GM23338 (cell line): Measurements from ENCODE around the gene UBE2I. TPM values are rescaled to one million over a fixed set of nuclear protein-coding genes. Genes with fewer than 3 reads are reported as not detected.

Source experiments
- ATAC-seq: fragments of 200-7000 bp; cut with Tn5 transposase; 3 replicates; pipeline ENCODE4 v1.9.1; 2020
- DNase-seq: peaks from one replicate; pipeline ENCODE4 v3.0.0-alpha.2; 2015; ENCODE audit warnings: low spot score
- H2AFZ ChIP-seq: fragments of 200-600 bp; sonication (generic); 2 replicates; pipeline ENCODE4 v1.8.0; 2016; ENCODE audit warnings: antibody characterized with exemption, mild to moderate bottlenecking, moderate library complexity
- H3F3A ChIP-seq: fragments of 200-600 bp; sonication (generic); replicated peaks from 2 replicates; pipeline ENCODE4 v1.8.0; 2017; ENCODE audit warnings: antibody characterized with exemption, mixed run types, low read depth
- H3K27ac ChIP-seq: fragments of 200-600 bp; sonication (generic); 2 replicates; pipeline ENCODE4 v1.6.1; 2016; ENCODE audit warnings: low read depth
- H3K27me3 ChIP-seq: fragments of 200-600 bp; sonication (generic); 2 replicates; pipeline ENCODE4 v1.8.0; 2016; ENCODE audit warnings: mild to moderate bottlenecking, mixed run types, moderate library complexity; ENCODE audit not compliant: insufficient read depth
- H3K36me3 ChIP-seq: fragments of 200-600 bp; sonication (generic); 2 replicates; pipeline ENCODE4 v1.8.0; 2016; ENCODE audit warnings: mild to moderate bottlenecking; ENCODE audit not compliant: insufficient read depth
- H3K4me1 ChIP-seq: fragments of 200-600 bp; sonication (generic); 2 replicates; pipeline ENCODE4 v1.8.0; 2016; ENCODE audit warnings: mild to moderate bottlenecking, moderate library complexity; ENCODE audit not compliant: insufficient read depth
- H3K4me2 ChIP-seq: fragments of 200-600 bp; sonication (generic); 2 replicates; pipeline ENCODE4 v1.7.1; 2017; ENCODE audit warnings: mixed run types
- H3K4me3 ChIP-seq: fragments of 200-600 bp; sonication (generic); 2 replicates; pipeline ENCODE4 v1.6.1; 2016; ENCODE audit warnings: mixed run types
- H3K79me2 ChIP-seq: fragments of 200-600 bp; sonication (generic); replicated peaks from 2 replicates; pipeline ENCODE4 v1.8.0; 2017; ENCODE audit warnings: mild to moderate bottlenecking; ENCODE audit not compliant: insufficient read depth
- H3K9me2 ChIP-seq: fragments of 200-600 bp; sonication (generic); 2 replicates; pipeline ENCODE4 v1.8.0; 2017; ENCODE audit not compliant: insufficient read depth
- H4K20me1 ChIP-seq: fragments of 200-600 bp; sonication (generic); replicated peaks from 2 replicates; pipeline ENCODE4 v1.8.0; 2017; ENCODE audit warnings: mild to moderate bottlenecking; ENCODE audit not compliant: insufficient read depth
- H3K27ac Mint-ChIP-seq: 2 replicates; pipeline ENCODE4 v1.8.0; 2020; ENCODE audit warnings: inconsistent platforms, mild to moderate bottlenecking, moderate library complexity, mixed read lengths
- H3K27me3 Mint-ChIP-seq: 3 replicates; pipeline ENCODE4 v1.8.0; 2022; ENCODE audit warnings: low read depth, mild to moderate bottlenecking, moderate library complexity, mixed read lengths, inconsistent platforms; ENCODE audit not compliant: insufficient read depth, poor library complexity
- H3K36me3 Mint-ChIP-seq: 3 replicates; pipeline ENCODE4 v1.8.0; 2021; ENCODE audit warnings: low read depth, mild to moderate bottlenecking, inconsistent platforms, moderate library complexity, mixed read lengths
- H3K4me1 Mint-ChIP-seq: 3 replicates; pipeline ENCODE4 v1.8.0; 2020; ENCODE audit warnings: mild to moderate bottlenecking, inconsistent platforms, mixed read lengths
- H3K4me3 Mint-ChIP-seq: 3 replicates; pipeline ENCODE4 v1.8.0; 2021; ENCODE audit warnings: moderate library complexity, mild to moderate bottlenecking, inconsistent platforms, mixed read lengths
- H3K9me3 Mint-ChIP-seq: 3 replicates; pipeline ENCODE4 v1.8.0; 2020; ENCODE audit warnings: moderate library complexity, mild to moderate bottlenecking, inconsistent platforms, mixed read lengths
- CREB1 ChIP-seq: fragments of 250-450 bp; sonication (Bioruptor Pico); IDR thresholded peaks from 2 replicates; pipeline ENCODE4 v1.5.0; 2020; ENCODE audit warnings: low read depth, mild to moderate bottlenecking, moderate library complexity
- EZH2 ChIP-seq: fragments of 200-600 bp; sonication (generic); IDR thresholded peaks from one replicate; pipeline ENCODE4 v1.8.0; 2017; ENCODE audit warnings: antibody characterized with exemption, mild to moderate bottlenecking, low read depth; ENCODE audit not compliant: unreplicated experiment
- EZH2phosphoT487 ChIP-seq: fragments of 200-600 bp; sonication (generic); IDR thresholded peaks from one replicate; pipeline ENCODE4 v1.8.1; 2018; ENCODE audit warnings: antibody characterized with exemption; ENCODE audit not compliant: unreplicated experiment
- JUNB ChIP-seq: IDR thresholded peaks from one replicate; pipeline ENCODE4 v1.6.1; 2016; ENCODE audit warnings: antibody characterized with exemption; ENCODE audit not compliant: unreplicated experiment
- NANOG ChIP-seq: IDR thresholded peaks from 2 replicates; pipeline ENCODE4 v1.6.1; 2016; ENCODE audit warnings: antibody characterized with exemption, borderline replicate concordance
- POLR2AphosphoS5 ChIP-seq: IDR thresholded peaks from 2 replicates; pipeline ENCODE4 v1.6.1; 2016; ENCODE audit warnings: antibody characterized with exemption, low read depth
- STAT1 ChIP-seq: IDR thresholded peaks from one replicate; pipeline ENCODE4 v1.6.1; 2016; ENCODE audit warnings: antibody characterized with exemption; ENCODE audit not compliant: unreplicated experiment
- ZNF114 ChIP-seq: fragments of 250-450 bp; sonication (Bioruptor Pico); IDR thresholded peaks from 2 replicates; pipeline ENCODE4 v1.5.0; 2020; ENCODE audit warnings: mild to moderate bottlenecking, moderate library complexity
- ZNF331 ChIP-seq: fragments of 250-450 bp; sonication (Bioruptor Pico); IDR thresholded peaks from 2 replicates; pipeline ENCODE4 v1.5.0; 2020; ENCODE audit warnings: low read depth, mild to moderate bottlenecking, moderate library complexity
- polyA plus RNA-seq: library from polyadenylated mRNA; unstranded; fragments of >200 nt; fragmentation: Nextera tagmentation; extraction: Ambion mirVana; gene quantifications from 2 replicates; pipeline ENCODE4 v1.2.1, GENCODE V29; 2016
- total RNA-seq: library from RNA; depleted of rRNA; stranded (reverse); fragments of >200 nt; shearing (Covaris generic); gene quantifications from 2 replicates; pipeline ENCODE4 v1.2.3, GENCODE V29; 2014
- TF ChIP-seq, protein P1 (sequence below), 2 experiments: fragments of 200-600 bp in 1 of 2; sonication (generic) in 1 of 2; conservative IDR thresholded peaks; 2 replicates each; pipeline versions ENCODE4 v1.5.1 to v1.6.1; 2016 to 2017; ENCODE audit warnings: antibody characterized with exemption in 2 of 2, low read depth in 2 of 2, mild to moderate bottlenecking in 2 of 2, moderate library complexity in 1 of 2
- TF ChIP-seq, protein P2 (sequence below): IDR thresholded peaks from one replicate; pipeline ENCODE4 v1.6.1; 2018; ENCODE audit warnings: antibody characterized with exemption; ENCODE audit not compliant: unreplicated experiment
- TF ChIP-seq, protein P3 (sequence below): IDR thresholded peaks from 2 replicates; pipeline ENCODE4 v1.6.1; 2016; ENCODE audit warnings: antibody characterized with exemption
- TF ChIP-seq, protein P4 (sequence below): fragments of 250-450 bp; sonication (Bioruptor Pico); IDR thresholded peaks from 2 replicates; pipeline ENCODE4 v1.5.0; 2020; ENCODE audit warnings: mild to moderate bottlenecking, moderate library complexity

Gene UBE2I
- total and polyA plus RNA-seq, 2 experiments from 2014 or later, result 116 to 220 TPM

DNA sequence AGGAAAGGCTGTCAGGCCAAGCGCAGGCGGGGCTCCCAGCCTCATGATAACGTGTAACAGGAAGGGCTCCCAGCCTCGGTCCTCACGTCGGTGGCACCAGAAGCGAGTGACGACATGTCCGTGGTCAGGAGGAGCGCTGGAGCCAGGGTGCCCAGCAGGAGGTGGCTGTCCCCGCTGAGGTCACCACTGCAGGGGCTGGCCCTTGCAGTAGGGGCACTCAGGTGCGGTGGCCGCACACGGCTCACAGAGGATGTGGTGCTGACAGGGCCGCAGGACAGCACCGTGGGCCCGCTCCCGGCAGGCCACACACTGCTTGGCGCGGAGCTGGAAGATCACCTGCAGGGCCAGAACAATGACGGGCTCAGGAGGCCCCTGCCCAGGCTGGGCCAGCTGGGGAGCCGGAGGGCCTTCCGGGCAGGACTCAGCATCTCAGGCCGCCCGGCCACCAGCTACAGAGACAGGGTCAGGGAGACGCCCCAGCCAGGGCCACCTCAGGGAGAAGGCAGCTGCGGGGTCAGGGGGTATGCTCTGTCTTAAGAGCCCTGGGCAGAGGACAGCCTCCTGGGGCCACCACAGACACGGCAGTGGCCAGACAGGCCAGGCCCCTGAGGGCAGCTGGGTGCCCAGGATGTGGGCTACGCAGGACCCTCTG is 56.8 kb downstream of the UBE2I start:
- H3K79me2 ChIP-seq, result peaks cover 16% of the 10 kb centered on the region
- no peaks in the 10 kb centered on the region for H3K27me3 ChIP-seq
- no peak for DNase-seq
- H3F3A ChIP-seq, result peaks cover 19% of the 10 kb centered on the region
- no peaks in the 10 kb centered on the region for H3K4me1 ChIP-seq
- no peak overlapping the region for H3K27ac Mint-ChIP-seq
- peaks cover 15% of the 10 kb centered on the region for H4K20me1 ChIP-seq
- H3K4me1 Mint-ChIP-seq, result peaks cover 2% of the 10 kb centered on the region; the same call in 1 of the 3 replicates
- H3K4me2 ChIP-seq, result no peak overlapping the region
- no peak overlapping the region for H3K4me3 Mint-ChIP-seq
- no peak for TF ChIP-seq EZH2
- TF ChIP-seq CREB1 (CRISPR knock-in tag), result no peak
- TF ChIP-seq, protein P1, sequence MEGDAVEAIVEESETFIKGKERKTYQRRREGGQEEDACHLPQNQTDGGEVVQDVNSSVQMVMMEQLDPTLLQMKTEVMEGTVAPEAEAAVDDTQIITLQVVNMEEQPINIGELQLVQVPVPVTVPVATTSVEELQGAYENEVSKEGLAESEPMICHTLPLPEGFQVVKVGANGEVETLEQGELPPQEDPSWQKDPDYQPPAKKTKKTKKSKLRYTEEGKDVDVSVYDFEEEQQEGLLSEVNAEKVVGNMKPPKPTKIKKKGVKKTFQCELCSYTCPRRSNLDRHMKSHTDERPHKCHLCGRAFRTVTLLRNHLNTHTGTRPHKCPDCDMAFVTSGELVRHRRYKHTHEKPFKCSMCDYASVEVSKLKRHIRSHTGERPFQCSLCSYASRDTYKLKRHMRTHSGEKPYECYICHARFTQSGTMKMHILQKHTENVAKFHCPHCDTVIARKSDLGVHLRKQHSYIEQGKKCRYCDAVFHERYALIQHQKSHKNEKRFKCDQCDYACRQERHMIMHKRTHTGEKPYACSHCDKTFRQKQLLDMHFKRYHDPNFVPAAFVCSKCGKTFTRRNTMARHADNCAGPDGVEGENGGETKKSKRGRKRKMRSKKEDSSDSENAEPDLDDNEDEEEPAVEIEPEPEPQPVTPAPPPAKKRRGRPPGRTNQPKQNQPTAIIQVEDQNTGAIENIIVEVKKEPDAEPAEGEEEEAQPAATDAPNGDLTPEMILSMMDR (conservative IDR thresholded peaks at IDR 0.05; ENCODE audit: low read depth in 2 of 2), result no peak
- no peak for TF ChIP-seq JUNB
- TF ChIP-seq NANOG, result no peak
- TF ChIP-seq, protein P2, sequence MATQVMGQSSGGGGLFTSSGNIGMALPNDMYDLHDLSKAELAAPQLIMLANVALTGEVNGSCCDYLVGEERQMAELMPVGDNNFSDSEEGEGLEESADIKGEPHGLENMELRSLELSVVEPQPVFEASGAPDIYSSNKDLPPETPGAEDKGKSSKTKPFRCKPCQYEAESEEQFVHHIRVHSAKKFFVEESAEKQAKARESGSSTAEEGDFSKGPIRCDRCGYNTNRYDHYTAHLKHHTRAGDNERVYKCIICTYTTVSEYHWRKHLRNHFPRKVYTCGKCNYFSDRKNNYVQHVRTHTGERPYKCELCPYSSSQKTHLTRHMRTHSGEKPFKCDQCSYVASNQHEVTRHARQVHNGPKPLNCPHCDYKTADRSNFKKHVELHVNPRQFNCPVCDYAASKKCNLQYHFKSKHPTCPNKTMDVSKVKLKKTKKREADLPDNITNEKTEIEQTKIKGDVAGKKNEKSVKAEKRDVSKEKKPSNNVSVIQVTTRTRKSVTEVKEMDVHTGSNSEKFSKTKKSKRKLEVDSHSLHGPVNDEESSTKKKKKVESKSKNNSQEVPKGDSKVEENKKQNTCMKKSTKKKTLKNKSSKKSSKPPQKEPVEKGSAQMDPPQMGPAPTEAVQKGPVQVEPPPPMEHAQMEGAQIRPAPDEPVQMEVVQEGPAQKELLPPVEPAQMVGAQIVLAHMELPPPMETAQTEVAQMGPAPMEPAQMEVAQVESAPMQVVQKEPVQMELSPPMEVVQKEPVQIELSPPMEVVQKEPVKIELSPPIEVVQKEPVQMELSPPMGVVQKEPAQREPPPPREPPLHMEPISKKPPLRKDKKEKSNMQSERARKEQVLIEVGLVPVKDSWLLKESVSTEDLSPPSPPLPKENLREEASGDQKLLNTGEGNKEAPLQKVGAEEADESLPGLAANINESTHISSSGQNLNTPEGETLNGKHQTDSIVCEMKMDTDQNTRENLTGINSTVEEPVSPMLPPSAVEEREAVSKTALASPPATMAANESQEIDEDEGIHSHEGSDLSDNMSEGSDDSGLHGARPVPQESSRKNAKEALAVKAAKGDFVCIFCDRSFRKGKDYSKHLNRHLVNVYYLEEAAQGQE, result no peak
- TF ChIP-seq, protein P3, sequence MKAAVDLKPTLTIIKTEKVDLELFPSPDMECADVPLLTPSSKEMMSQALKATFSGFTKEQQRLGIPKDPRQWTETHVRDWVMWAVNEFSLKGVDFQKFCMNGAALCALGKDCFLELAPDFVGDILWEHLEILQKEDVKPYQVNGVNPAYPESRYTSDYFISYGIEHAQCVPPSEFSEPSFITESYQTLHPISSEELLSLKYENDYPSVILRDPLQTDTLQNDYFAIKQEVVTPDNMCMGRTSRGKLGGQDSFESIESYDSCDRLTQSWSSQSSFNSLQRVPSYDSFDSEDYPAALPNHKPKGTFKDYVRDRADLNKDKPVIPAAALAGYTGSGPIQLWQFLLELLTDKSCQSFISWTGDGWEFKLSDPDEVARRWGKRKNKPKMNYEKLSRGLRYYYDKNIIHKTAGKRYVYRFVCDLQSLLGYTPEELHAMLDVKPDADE, result no peak
- no peak for TF ChIP-seq ZNF331 (CRISPR knock-in tag)
- no peak for TF ChIP-seq POLR2AphosphoS5
- TF ChIP-seq STAT1, result no peak
- TF ChIP-seq EZH2phosphoT487, result no peak
- no peak for TF ChIP-seq ZNF114 (CRISPR knock-in tag)
- TF ChIP-seq, protein P4, sequence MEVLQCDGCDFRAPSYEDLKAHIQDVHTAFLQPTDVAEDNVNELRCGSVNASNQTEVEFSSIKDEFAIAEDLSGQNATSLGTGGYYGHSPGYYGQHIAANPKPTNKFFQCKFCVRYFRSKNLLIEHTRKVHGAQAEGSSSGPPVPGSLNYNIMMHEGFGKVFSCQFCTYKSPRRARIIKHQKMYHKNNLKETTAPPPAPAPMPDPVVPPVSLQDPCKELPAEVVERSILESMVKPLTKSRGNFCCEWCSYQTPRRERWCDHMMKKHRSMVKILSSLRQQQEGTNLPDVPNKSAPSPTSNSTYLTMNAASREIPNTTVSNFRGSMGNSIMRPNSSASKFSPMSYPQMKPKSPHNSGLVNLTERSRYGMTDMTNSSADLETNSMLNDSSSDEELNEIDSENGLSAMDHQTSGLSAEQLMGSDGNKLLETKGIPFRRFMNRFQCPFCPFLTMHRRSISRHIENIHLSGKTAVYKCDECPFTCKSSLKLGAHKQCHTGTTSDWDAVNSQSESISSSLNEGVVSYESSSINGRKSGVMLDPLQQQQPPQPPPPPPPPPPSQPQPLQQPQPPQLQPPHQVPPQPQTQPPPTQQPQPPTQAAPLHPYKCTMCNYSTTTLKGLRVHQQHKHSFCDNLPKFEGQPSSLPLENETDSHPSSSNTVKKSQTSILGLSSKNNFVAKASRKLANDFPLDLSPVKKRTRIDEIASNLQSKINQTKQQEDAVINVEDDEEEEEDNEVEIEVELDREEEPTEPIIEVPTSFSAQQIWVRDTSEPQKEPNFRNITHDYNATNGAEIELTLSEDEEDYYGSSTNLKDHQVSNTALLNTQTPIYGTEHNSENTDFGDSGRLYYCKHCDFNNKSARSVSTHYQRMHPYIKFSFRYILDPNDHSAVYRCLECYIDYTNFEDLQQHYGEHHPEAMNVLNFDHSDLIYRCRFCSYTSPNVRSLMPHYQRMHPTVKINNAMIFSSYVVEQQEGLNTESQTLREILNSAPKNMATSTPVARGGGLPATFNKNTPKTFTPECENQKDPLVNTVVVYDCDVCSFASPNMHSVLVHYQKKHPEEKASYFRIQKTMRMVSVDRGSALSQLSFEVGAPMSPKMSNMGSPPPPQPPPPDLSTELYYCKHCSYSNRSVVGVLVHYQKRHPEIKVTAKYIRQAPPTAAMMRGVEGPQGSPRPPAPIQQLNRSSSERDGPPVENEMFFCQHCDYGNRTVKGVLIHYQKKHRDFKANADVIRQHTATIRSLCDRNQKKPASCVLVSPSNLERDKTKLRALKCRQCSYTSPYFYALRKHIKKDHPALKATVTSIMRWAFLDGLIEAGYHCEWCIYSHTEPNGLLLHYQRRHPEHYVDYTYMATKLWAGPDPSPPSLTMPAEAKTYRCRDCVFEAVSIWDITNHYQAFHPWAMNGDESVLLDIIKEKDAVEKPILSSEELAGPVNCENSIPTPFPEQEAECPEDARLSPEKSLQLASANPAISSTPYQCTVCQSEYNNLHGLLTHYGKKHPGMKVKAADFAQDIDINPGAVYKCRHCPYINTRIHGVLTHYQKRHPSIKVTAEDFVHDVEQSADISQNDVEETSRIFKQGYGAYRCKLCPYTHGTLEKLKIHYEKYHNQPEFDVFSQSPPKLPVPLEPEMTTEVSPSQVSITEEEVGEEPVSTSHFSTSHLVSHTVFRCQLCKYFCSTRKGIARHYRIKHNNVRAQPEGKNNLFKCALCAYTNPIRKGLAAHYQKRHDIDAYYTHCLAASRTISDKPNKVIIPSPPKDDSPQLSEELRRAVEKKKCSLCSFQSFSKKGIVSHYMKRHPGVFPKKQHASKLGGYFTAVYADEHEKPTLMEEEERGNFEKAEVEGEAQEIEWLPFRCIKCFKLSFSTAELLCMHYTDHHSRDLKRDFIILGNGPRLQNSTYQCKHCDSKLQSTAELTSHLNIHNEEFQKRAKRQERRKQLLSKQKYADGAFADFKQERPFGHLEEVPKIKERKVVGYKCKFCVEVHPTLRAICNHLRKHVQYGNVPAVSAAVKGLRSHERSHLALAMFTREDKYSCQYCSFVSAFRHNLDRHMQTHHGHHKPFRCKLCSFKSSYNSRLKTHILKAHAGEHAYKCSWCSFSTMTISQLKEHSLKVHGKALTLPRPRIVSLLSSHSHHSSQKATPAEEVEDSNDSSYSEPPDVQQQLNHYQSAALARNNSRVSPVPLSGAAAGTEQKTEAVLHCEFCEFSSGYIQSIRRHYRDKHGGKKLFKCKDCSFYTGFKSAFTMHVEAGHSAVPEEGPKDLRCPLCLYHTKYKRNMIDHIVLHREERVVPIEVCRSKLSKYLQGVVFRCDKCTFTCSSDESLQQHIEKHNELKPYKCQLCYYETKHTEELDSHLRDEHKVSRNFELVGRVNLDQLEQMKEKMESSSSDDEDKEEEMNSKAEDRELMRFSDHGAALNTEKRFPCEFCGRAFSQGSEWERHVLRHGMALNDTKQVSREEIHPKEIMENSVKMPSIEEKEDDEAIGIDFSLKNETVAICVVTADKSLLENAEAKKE, result no peak
- no peak overlapping the region for H3K4me3 ChIP-seq
- ATAC-seq, result no peak
- no peak overlapping the region for H2AFZ ChIP-seq
- no peak overlapping the region for H3K27ac ChIP-seq
- H3K27me3 Mint-ChIP-seq, result peaks cover 9% of the 10 kb centered on the region
- H3K9me3 Mint-ChIP-seq, result no peaks in the 10 kb centered on the region
- H3K9me2 ChIP-seq, result no peaks in the 10 kb centered on the region
- peaks cover 49% of the 10 kb centered on the region for H3K36me3 Mint-ChIP-seq
- H3K36me3 ChIP-seq, result peaks cover 8% of the 10 kb centered on the region; the same call in 1 of the 2 replicates
